Neural progenitor cell (in vitro differentiated cells): ENCODE measurements around the gene EYS. TPM values are rescaled to one million over a fixed set of nuclear protein-coding genes. Genes with fewer than 3 reads are reported as not detected.
"Not testable (repeated sequence)": the region's sequence is repeated elsewhere in the genome, so short reads cannot be mapped to it uniquely, and the experiment has no call there.

ENCODE experiments used
- DNase-seq: peaks from one replicate; pipeline ENCODE4 v3.0.0-alpha.2; 2016; ENCODE audit warnings: low spot score
- H2AFZ ChIP-seq: fragments of 200-600 bp; sonication (generic); replicated peaks from 2 replicates; pipeline ENCODE4 v1.6.1; 2016; ENCODE audit warnings: antibody characterized with exemption
- H3F3A ChIP-seq: fragments of 200-600 bp; sonication (generic); 2 replicates; pipeline ENCODE4 v1.6.1; 2016; ENCODE audit warnings: antibody characterized with exemption, low read depth
- H3K27ac ChIP-seq: fragments of 200-600 bp; sonication (generic); 2 replicates; pipeline ENCODE4 v1.5.1; 2016; ENCODE audit warnings: mild to moderate bottlenecking
- H3K27me3 ChIP-seq: fragments of 200-600 bp; sonication (generic); 2 replicates; pipeline ENCODE4 v1.6.1; 2016; ENCODE audit warnings: mild to moderate bottlenecking, moderate library complexity
- H3K36me3 ChIP-seq: fragments of 200-600 bp; sonication (generic); 2 replicates; pipeline ENCODE4 v1.5.1; 2016
- H3K4me1 ChIP-seq: fragments of 200-600 bp; sonication (generic); 2 replicates; pipeline ENCODE4 v1.6.1; 2016; ENCODE audit warnings: mixed run types
- H3K4me2 ChIP-seq: fragments of 200-600 bp; sonication (generic); 2 replicates; pipeline ENCODE4 v1.6.1; 2016
- H3K4me3 ChIP-seq: fragments of 200-600 bp; sonication (generic); 2 replicates; pipeline ENCODE4 v1.5.1; 2016
- H3K79me2 ChIP-seq: fragments of 200-600 bp; sonication (generic); 2 replicates; pipeline ENCODE4 v1.6.1; 2016; ENCODE audit warnings: low read depth
- H3K9ac ChIP-seq: fragments of 200-600 bp; sonication (generic); 2 replicates; pipeline ENCODE4 v1.6.1; 2016
- H3K9me3 ChIP-seq: fragments of 200-600 bp; sonication (generic); 2 replicates; pipeline ENCODE4 v1.5.1; 2016; ENCODE audit warnings: low read depth
- H4K20me1 ChIP-seq: fragments of 200-600 bp; sonication (generic); 2 replicates; pipeline ENCODE4 v1.6.1; 2016; ENCODE audit warnings: low read depth
- H3K27ac Mint-ChIP-seq: 3 replicates; pipeline ENCODE4 v1.8.0; 2021; ENCODE audit warnings: mixed read lengths
- H3K27me3 Mint-ChIP-seq: 2 replicates; pipeline ENCODE4 v1.8.0; 2022; ENCODE audit warnings: low read depth, mild to moderate bottlenecking, inconsistent platforms, moderate library complexity, mixed read lengths; ENCODE audit not compliant: insufficient read depth
- H3K36me3 Mint-ChIP-seq: 3 replicates; pipeline ENCODE4 v1.8.0; 2021; ENCODE audit warnings: mixed read lengths
- H3K4me1 Mint-ChIP-seq: 3 replicates; pipeline ENCODE4 v1.8.0; 2021; ENCODE audit warnings: mixed read lengths
- H3K4me3 Mint-ChIP-seq: 3 replicates; pipeline ENCODE4 v1.8.0; 2021; ENCODE audit warnings: mild to moderate bottlenecking, moderate library complexity, mixed read lengths
- H3K9me3 Mint-ChIP-seq: 3 replicates; pipeline ENCODE4 v1.8.0; 2020; ENCODE audit warnings: mixed read lengths
- CTCF ChIP-seq: fragments of 200-600 bp; sonication (generic); IDR thresholded peaks from 2 replicates; pipeline ENCODE4 v1.5.1; 2017; ENCODE audit warnings: antibody characterized with exemption, mild to moderate bottlenecking
- EZH2 ChIP-seq: fragments of 200-600 bp; sonication (generic); IDR thresholded peaks from 2 replicates; pipeline ENCODE4 v1.6.1; 2017; ENCODE audit warnings: antibody characterized with exemption, mild to moderate bottlenecking, moderate library complexity
- EZH2phosphoT487 ChIP-seq: fragments of 200-600 bp; sonication (generic); IDR thresholded peaks from 2 replicates; pipeline ENCODE4 v1.6.1; 2017; ENCODE audit warnings: antibody characterized with exemption
- total RNA-seq: library from RNA; depleted of rRNA; stranded (reverse); fragments of >200 nt; gene quantifications from 2 replicates; pipeline ENCODE4 v1.2.3, GENCODE V29; 2015; ENCODE audit warnings: low replicate concordance

Gene EYS
- total RNA-seq, 1 donor from 2014 or later, result not detected

- no peaks in the 10 kb centered on the region for H3F3A ChIP-seq
- Mint-ChIP-seq H3K36me3 (peaks cover 11% of the 10 kb centered on the region), H3K9me3 (peaks cover 19% of the 10 kb centered on the region), H3K27me3 (peaks cover 5% of the 10 kb centered on the region), H3K27ac (no peak overlapping the region), H3K4me1 (peaks cover 32% of the 10 kb centered on the region), H3K4me3 (no peak overlapping the region)
- no peaks in the 10 kb centered on the region for H3K79me2 ChIP-seq
- TF ChIP-seq CTCF (no peak), EZH2phosphoT487 (no peak), EZH2 (no peak)
- no peak overlapping the region for H2AFZ ChIP-seq
- H3K4me3 ChIP-seq, result no peak overlapping the region
- peaks cover 31% of the 10 kb centered on the region for H3K4me1 ChIP-seq
- H3K9ac ChIP-seq, result no peak overlapping the region
- no peak overlapping the region for H3K4me2 ChIP-seq
- no peak for DNase-seq
- no peaks in the 10 kb centered on the region for H3K9me3 ChIP-seq
- H3K27me3 ChIP-seq, result no peaks in the 10 kb centered on the region
- H4K20me1 ChIP-seq, result no peaks in the 10 kb centered on the region
- no peak overlapping the region for H3K27ac ChIP-seq
- H3K36me3 ChIP-seq, result no peaks in the 10 kb centered on the region
Measured at GRCh38 chr6:63935732-63936131, 1771.3 kb downstream of the EYS start.

DNA sequence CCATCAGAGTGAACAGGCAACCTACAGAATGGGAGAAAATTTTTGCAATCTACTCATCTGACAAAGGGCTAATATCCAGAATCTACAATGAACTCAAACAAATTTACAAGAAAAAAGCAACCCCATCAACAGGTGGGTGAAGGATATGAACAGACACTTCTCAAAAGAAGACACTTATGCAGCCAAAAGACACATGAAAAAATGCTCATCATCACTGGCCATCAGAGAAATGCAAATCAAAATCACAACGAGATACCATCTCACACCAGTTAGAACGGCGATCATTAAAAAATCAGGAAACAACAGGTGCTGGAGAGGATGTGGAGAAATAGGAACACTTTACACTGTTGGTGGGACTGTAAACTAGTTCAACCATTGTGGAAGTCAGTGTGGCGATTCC is 1773.1 kb downstream of the EYS start:
- H3K9me3 ChIP-seq, H4K20me1 ChIP-seq, H3K4me3 ChIP-seq, H2AFZ ChIP-seq, DNase-seq, H3K27ac ChIP-seq, H3K9ac ChIP-seq, H3K4me2 ChIP-seq, H3K27me3 Mint-ChIP-seq, H3K79me2 ChIP-seq, H3K4me3 Mint-ChIP-seq, H3K36me3 ChIP-seq, H3K27ac Mint-ChIP-seq, H3K27me3 ChIP-seq: not testable (repeated sequence)
- peaks cover 36% of the 10 kb centered on the region for H3K4me1 ChIP-seq
- peaks cover 11% of the 10 kb centered on the region for H3F3A ChIP-seq
- peaks cover 36% of the 10 kb centered on the region for H3K4me1 Mint-ChIP-seq
- H3K9me3 Mint-ChIP-seq, result peaks cover 15% of the 10 kb centered on the region
- peaks cover 11% of the 10 kb centered on the region for H3K36me3 Mint-ChIP-seq

DNA sequence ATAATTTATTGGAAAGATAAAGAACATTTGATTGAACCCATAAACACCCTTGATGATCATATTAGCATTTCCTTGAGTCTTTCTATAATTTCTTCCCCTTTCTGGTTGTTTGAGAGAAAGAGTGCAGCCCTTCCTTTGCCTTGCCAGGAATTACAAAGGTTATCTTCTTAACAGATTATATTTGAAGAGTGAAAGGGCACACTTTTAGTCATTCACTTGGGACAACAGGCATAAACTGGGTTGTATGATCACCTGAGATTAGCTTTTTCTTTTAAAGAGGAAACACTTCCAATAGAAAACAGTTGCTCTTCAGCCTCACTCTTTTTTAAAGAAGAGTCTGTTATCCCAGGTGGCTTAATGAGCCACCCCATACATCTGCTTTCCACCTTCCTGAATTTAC is 1776.2 kb downstream of the EYS start:
- Histone ChIP-seq H3K36me3 (no peaks in the 10 kb centered on the region), H3K4me2 (peak overlapping the region; percentile 4), H3F3A (peaks cover 35% of the 10 kb centered on the region), H3K4me1 (peaks cover 54% of the 10 kb centered on the region), H3K4me3 (no peak overlapping the region), H3K9ac (no peak overlapping the region), H3K79me2 (no peaks in the 10 kb centered on the region), H3K27ac (no peak overlapping the region), H4K20me1 (no peaks in the 10 kb centered on the region), H3K27me3 (no peaks in the 10 kb centered on the region), H3K9me3 (no peaks in the 10 kb centered on the region), H2AFZ (no peak overlapping the region)
- H3K4me3 Mint-ChIP-seq, result no peak overlapping the region
- H3K9me3 Mint-ChIP-seq, result peaks cover 6% of the 10 kb centered on the region
- H3K27ac Mint-ChIP-seq, result no peak overlapping the region
- no peak for TF ChIP-seq EZH2
- TF ChIP-seq EZH2phosphoT487, result no peak
- TF ChIP-seq CTCF, result no peak
- peaks cover 32% of the 10 kb centered on the region for H3K4me1 Mint-ChIP-seq
- peaks cover 5% of the 10 kb centered on the region for H3K36me3 Mint-ChIP-seq
- DNase-seq, result no peak
- peaks cover 7% of the 10 kb centered on the region for H3K27me3 Mint-ChIP-seq

- H3K9me3 ChIP-seq, result no peaks in the 10 kb centered on the region
- peak overlapping the region; percentile 80 for H3K27ac ChIP-seq
- Mint-ChIP-seq H3K27ac (peak overlapping the region; percentile 93), H3K4me3 (peak overlapping the region; percentile 54), H3K36me3 (peaks cover 5% of the 10 kb centered on the region), H3K9me3 (peaks cover 6% of the 10 kb centered on the region), H3K4me1 (peaks cover 34% of the 10 kb centered on the region), H3K27me3 (peaks cover 7% of the 10 kb centered on the region)
- H3K4me2 ChIP-seq, result peak overlapping the region; percentile 63
- H4K20me1 ChIP-seq, result no peaks in the 10 kb centered on the region
- no peaks in the 10 kb centered on the region for H3K36me3 ChIP-seq
- DNase-seq, result peak; percentile 68
- peak overlapping the region; percentile 27 for H3K4me3 ChIP-seq
- H3K27me3 ChIP-seq, result no peaks in the 10 kb centered on the region
- TF ChIP-seq EZH2phosphoT487, result no peak
- no peak for TF ChIP-seq EZH2
- no peak for TF ChIP-seq CTCF
- H3K79me2 ChIP-seq, result no peaks in the 10 kb centered on the region
- no peak overlapping the region for H2AFZ ChIP-seq
- H3K9ac ChIP-seq, result no peak overlapping the region
- H3K4me1 ChIP-seq, result peaks cover 54% of the 10 kb centered on the region
- H3F3A ChIP-seq, result peaks cover 35% of the 10 kb centered on the region
Measured at GRCh38 chr6:63929111-63929510, 1777.9 kb downstream of the EYS start.
